GM18868 (cell line): ENCODE results near the gene PCDHB5.
"Not testable (repeated sequence)": the region's sequence is repeated elsewhere in the genome, so short reads cannot be mapped to it uniquely, and the experiment has no call there.

ENCODE experiments used
- ATAC-seq: cut with Tn5 transposase; IDR thresholded peaks from one replicate; pipeline ENCODE4 v1.9.1; 2021; ENCODE audit warnings: mild to moderate bottlenecking, moderate library complexity; ENCODE audit not compliant: unreplicated experiment

The PCDHB5 gene

GRCh38 chr5:141151632-141152031 is 16.6 kb downstream of the PCDHB5 start:
- ATAC-seq: not testable (repeated sequence)

GRCh38 chr5:141152096-141152495 is 17.1 kb downstream of the PCDHB5 start:
- ATAC-seq: not testable (repeated sequence)

GRCh38 chr5:141155540-141156374 is 20.8 kb downstream of the PCDHB5 start:
- no peak for ATAC-seq

- ATAC-seq: not testable (repeated sequence)
These were observed 22.4 kb downstream of the PCDHB5 start for GRCh38 chr5:141157356-141157755.

GRCh38 chr5:141157901-141158300 is 22.9 kb downstream of the PCDHB5 start:
- ATAC-seq: not testable (repeated sequence)

GRCh38 chr5:141172381-141173204 is 37.6 kb downstream of the PCDHB5 start, which contains the start of gene PCDHB7:
Gene PCDHB7, plus strand, starts transcription at chr5:141172644. Its CDS starts 192 bp downstream, at chr5:141172836.
- no peak for ATAC-seq

- ATAC-seq: not testable (repeated sequence)
These were observed 39.5 kb downstream of the PCDHB5 start for GRCh38 chr5:141174291-141175104.

GRCh38 chr5:141175933-141176332 is 40.9 kb downstream of the PCDHB5 start:
- no peak for ATAC-seq

- ATAC-seq: not testable (repeated sequence)
These were observed 42.7 kb downstream of the PCDHB5 start, which contains the start of gene PCDHB8 for GRCh38 chr5:141177577-141178191. Gene PCDHB8, plus strand, starts transcription at chr5:141177790. Its CDS starts 245 bp downstream, at chr5:141178035.

- ATAC-seq: not testable (repeated sequence)
These were observed 44.4 kb downstream of the PCDHB5 start for GRCh38 chr5:141179371-141179770.

- ATAC-seq: not testable (repeated sequence)
These were observed 44.9 kb downstream of the PCDHB5 start for GRCh38 chr5:141179876-141180275.

GRCh38 chr5:141180313-141180712 is 45.3 kb downstream of the PCDHB5 start:
- ATAC-seq: no peak

GRCh38 chr5:141182248-141182647 is 47.2 kb downstream of the PCDHB5 start, which contains the start of gene PCDHB16:
Gene PCDHB16, plus strand, starts transcription at chr5:141182387. Its CDS starts 173 bp downstream, at chr5:141182560.
- ATAC-seq: no peak

GRCh38 chr5:141184117-141184855 is 49.3 kb downstream of the PCDHB5 start:
- not testable (repeated sequence) for ATAC-seq

- no peak for ATAC-seq
These were observed 52.0 kb downstream of the PCDHB5 start, which contains the start of gene PCDHB9 for GRCh38 chr5:141186897-141187512. Gene PCDHB9, plus strand, starts transcription at chr5:141187161. Its CDS starts 158 bp downstream, at chr5:141187319.
